ENCODE results near the gene SLC17A2.

GRCh38 chr6:25956226-25956625 lies 25.7 kb upstream of the SLC17A2 start:
- TF ChIP-seq POLR2A (IDR thresholded peaks at IDR 0.05) (no peak), CTCF (IDR thresholded peaks at IDR 0.05) (no peak)

Data from Peyer's patch (tissue), 4 donors.